ENCODE data around the gene TRAF2.

Gene TRAF2

DNA sequence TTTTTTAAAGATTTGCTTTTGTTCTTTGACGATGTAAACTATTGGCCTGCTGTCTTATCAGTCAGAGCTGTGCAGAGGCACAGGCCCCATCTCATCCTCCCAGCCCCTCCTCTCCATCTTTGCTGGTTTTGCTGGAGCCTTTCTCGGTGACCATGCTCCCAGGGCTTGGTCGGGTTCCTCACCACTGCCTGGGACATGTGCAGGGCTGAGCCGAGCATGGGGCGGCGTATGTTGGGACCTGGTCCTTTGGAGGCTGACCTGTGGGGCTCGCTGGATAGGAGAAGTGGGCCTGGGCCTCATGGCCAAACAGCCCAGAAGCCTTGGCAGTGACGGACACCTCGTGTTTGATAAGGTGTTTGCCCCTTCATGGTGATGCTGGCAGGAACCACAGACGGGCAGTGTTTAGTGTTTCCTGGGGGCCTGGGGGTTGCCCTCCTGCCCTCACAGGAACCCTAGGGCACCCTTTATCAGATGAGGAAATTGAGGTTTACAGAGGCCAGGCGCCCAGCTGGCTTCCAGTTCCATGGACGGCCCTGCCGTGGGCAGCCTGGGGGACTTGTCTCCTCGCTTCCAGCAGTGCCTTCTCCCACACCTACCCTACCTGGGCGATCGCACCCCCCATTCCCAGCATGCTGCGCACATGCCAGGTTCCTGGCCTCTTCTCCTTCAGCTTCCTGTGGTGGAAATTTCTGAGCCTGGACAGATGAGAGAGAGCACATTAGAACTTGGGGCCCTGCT lies 27.6 kb downstream of the TRAF2 start:
- DNase-seq (ENCODE audit: low read depth), result no peak

GRCh38 chr9:136915632-136916329 lies 29.5 kb downstream of the TRAF2 start:
- DNase-seq (ENCODE audit: low read depth), result no peak

- DNase-seq (ENCODE audit: low read depth), result no peak
These were observed 30.2 kb downstream of the TRAF2 start for GRCh38 chr9:136916330-136917184.

GRCh38 chr9:136917902-136918301 lies 31.6 kb downstream of the TRAF2 start:
- no peak for DNase-seq (ENCODE audit: low read depth)

DNA sequence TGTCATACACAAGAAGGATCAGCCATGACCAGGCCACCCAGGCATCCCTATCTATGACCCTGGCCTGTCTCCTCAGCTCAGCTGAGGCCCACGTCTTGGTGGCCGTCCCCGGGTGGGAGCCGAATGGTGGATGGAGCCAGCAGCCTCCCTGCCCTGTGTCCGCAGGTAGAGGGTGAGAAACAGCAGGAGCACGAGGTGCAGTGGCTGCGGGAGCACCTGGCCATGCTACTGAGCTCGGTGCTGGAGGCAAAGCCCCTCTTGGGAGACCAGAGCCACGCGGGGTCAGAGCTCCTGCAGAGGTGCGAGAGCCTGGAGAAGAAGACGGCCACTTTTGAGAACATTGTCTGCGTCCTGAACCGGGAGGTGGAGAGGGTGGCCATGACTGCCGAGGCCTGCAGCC lies 33.8 kb downstream of the TRAF2 start:
- no peak for DNase-seq (ENCODE audit: low read depth)

GRCh38 chr9:136920734-136921231 lies 34.5 kb downstream of the TRAF2 start:
- no peak for DNase-seq (ENCODE audit: low read depth)

GRCh38 chr9:136921307-136921706 lies 35.0 kb downstream of the TRAF2 start:
- no peak for DNase-seq (ENCODE audit: low read depth)

- DNase-seq (ENCODE audit: low read depth), result no peak
These were observed 35.4 kb downstream of the TRAF2 start for GRCh38 chr9:136921718-136922117.

DNA sequence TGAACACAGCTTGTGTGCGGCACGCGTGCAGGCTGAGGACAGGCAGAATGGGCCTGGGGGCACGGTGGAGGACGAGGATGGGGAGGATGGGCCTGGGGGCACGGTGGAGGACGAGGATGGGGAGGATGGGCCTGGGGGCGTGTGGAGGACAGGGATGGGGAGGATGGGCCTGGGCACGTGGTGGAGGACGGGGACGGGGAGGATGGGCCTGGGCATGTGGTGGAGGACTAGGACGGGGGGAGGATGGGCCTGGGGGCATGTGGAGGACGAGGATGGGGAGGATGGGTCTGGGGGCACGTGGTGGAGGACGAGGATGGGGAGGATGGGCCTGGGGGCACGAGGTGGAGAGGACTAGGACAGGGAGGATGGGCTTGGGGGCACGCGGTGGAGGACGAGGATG lies 36.2 kb downstream of the TRAF2 start:
- no peak for DNase-seq (ENCODE audit: low read depth)

GRCh38 chr9:136923881-136924280 lies 37.6 kb downstream of the TRAF2 start:
- DNase-seq (ENCODE audit: low read depth), result no peak

DNA sequence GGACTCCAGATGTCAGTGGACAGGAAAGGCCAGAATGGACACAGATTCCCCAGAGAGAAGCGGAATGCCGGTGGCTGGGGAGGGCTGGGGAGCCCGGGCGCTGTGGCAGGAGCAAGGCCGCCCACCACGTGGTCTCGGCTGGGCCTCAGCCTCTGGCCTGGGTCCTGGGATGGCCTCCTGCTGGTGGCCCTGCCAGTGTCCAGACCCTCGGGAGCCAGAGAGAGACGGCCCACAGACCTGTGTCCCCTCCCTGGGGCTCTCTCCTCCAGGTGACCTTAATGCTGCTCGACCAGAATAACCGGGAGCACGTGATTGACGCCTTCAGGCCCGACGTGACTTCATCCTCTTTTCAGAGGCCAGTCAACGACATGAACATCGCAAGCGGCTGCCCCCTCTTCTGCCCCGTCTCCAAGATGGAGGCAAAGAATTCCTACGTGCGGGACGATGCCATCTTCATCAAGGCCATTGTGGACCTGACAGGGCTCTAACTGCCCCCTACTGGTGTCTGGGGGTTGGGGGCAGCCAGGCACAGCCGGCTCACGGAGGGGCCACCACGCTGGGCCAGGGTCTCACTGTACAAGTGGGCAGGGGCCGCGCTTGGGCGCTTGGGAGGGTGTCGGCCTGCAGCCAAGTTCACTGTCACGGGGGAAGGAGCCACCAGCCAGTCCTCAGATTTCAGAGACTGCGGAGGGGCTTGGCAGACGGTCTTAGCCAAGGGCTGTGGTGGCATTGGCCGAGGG lies 39.3 kb downstream of the TRAF2 start:
- DNase-seq (ENCODE audit: low read depth), result no peak

DNA sequence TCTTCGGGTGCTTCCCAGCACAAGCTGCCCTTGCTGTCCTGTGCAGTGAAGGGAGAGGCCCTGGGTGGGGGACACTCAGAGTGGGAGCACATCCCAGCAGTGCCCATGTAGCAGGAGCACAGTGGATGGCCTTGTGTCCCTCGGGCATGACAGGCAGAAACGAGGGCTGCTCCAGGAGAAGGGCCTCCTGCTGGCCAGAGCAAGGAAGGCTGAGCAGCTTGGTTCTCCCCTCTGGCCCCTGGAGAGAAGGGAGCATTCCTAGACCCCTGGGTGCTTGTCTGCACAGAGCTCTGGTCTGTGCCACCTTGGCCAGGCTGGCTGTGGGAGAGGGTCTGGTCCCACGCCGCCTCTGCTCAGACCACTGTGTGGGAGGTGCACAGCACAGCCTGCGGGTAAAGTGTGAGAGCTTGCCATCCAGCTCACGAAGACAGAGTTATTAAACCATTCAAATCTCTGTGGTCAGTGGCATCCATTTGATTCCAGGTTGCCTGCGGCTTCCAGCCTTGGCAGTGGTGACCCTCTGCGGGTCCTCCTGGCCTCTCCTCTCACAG lies 39.9 kb downstream of the TRAF2 start:
- DNase-seq (ENCODE audit: low read depth), result no peak

DNA sequence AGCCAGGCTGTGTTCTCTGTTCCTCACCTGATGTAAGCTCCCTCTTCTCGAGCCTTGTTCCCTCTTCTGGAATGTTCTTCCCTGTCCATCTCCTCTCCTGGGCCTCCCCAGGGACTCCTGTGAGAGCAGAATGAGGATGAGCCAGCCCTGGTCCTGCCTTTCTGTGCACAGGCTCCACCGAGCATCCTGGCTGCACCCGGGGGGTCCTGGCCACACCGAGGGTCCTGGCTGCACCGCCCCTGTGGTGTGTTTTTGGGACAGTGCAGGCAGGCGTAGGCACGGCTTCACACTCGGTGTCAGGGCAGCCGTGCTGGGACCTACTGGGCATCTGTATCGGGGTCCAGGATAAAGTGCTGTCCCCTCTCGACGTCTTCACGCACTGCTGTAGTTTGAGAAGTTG lies 40.4 kb downstream of the TRAF2 start:
- no peak for DNase-seq (ENCODE audit: low read depth)

GRCh38 chr9:136927343-136928271 lies 41.3 kb downstream of the TRAF2 start:
- DNase-seq (ENCODE audit: low read depth), result no peak

GRCh38 chr9:136928591-136928990 lies 42.3 kb downstream of the TRAF2 start:
- DNase-seq (ENCODE audit: low read depth), result no peak

DNA sequence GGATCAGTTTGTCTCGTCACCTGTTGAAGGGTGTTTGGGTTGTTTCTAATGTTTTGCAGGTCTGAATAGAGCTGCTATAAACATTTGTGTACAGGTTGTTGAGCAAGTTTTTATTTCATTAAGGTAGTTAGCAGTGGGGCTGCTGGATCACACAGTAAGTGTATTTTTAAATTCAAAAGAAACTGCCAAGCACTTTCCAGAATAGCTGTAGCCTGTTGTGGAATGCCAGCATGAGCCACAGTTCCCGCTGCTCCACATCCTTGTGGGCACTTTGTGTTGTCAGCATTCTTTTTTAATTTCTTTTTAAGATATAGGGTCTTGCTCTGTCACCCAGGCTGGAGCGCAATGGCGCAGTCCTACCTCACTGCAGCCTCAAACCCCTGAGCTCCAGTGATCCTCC lies 43.7 kb downstream of the TRAF2 start:
- DNase-seq (ENCODE audit: low read depth), result no peak

- DNase-seq (ENCODE audit: low read depth), result no peak
These were observed 45.4 kb downstream of the TRAF2 start for GRCh38 chr9:136931611-136932130.

- no peak for DNase-seq (ENCODE audit: low read depth)
These were observed 48.0 kb downstream of the TRAF2 start for GRCh38 chr9:136934277-136934676.

DNA sequence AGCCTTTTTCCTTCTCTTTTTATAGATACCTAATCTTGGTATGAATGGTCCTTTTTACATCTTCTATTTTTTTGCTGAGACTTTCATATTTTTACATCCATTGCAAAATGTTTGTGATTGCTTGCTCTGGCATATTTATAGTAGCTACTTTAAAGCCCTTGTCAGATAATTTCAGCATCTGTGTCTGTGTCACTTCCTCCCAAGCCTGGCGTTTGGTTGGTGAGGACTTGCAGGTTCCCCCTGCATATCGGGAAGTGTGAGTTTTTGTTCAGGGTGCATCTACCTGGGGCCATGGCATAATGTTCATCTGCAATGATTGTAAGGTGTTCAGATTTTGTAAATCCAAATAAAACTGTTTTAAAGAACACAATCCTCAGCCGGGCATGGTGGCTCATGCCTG lies 49.3 kb downstream of the TRAF2 start:
- no peak for DNase-seq (ENCODE audit: low read depth)

DNA sequence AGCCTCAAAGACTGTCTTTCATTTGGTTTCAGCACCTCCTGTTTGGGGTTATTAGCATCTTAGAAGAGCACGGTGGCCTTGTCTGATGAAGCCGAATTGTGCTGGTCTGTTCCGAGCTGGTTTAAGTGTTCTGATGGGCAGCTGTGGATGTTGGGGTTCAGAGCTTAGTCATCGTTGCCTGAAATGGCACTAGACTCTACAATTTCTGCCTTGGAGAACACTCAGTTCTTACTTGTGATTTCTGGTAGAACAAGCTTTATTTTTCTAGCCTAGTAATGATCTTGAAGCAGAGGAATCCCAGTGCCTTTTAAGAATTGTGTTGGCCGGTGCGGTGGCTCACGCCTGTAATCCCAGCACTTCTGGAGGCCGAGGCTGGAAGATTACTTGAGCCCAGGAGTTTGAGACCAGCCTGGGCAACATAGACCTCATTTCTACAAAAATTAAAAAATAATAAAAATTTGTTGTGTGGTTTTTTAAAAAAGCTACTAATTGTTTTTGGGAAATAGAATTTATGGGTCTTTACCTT lies 50.4 kb downstream of the TRAF2 start:
- no peak for DNase-seq (ENCODE audit: low read depth)
